H1 (cell line): Measurements from ENCODE around the gene RAB44. TPM values are rescaled to one million over a fixed set of nuclear protein-coding genes. Genes with fewer than 3 reads are reported as not detected.

ENCODE experiments used
- CTCF ChIA-PET: fragments of 300-600 bp; sonication (Branson Sonifier 250); formaldehyde crosslinking; loops from one replicate; lab custom pipeline; 2021; ENCODE audit not compliant: partially characterized antibody; lab: Charles Lee
- POLR2A ChIA-PET: fragments of 300-600 bp; sonication (Branson Sonifier 250); formaldehyde crosslinking; loops from one replicate; lab custom pipeline; 2021; ENCODE audit warnings: inconsistent platforms; ENCODE audit not compliant: partially characterized antibody; lab: Charles Lee
- DNase-seq, 2 experiments: peaks; one replicate each; pipeline versions ENCODE4 v3.0.0 to v3.0.0-alpha.2; 2010 to 2022; ENCODE audit warnings: low spot score in 2 of 2, low read depth in 1 of 2, mixed read lengths in 1 of 2
- FAIRE-seq: peaks from 2 replicates; lab custom pipeline; 2011; peaks lifted over from hg19 to GRCh38; lab: Jason Lieb, UNC
- H2AFZ ChIP-seq: 2 replicates; pipeline ENCODE4 v1.8.1; 2012; ENCODE audit warnings: low read length, inconsistent platforms
- H2AK5ac ChIP-seq: 2 replicates; pipeline ENCODE4 v1.6.1; 2013; ENCODE audit warnings: low read depth, low read length
- H2BK120ac ChIP-seq: replicated peaks from 2 replicates; pipeline ENCODE3; 2013; ENCODE audit warnings: low read depth, low read length, inconsistent platforms
- H2BK12ac ChIP-seq: 2 replicates; pipeline ENCODE4 v1.6.1; 2013; ENCODE audit warnings: low read depth, low read length
- H2BK15ac ChIP-seq: 2 replicates; pipeline ENCODE4 v1.6.1; 2013; ENCODE audit warnings: low read length
- H2BK20ac ChIP-seq: 2 replicates; pipeline ENCODE4 v1.6.1; 2013; ENCODE audit warnings: low read length
- H2BK5ac ChIP-seq: 2 replicates; pipeline ENCODE4 v1.6.1; 2013; ENCODE audit warnings: low read depth, low read length
- H3K14ac ChIP-seq: 2 replicates; pipeline ENCODE4 v1.6.1; 2013; ENCODE audit warnings: inconsistent platforms; ENCODE audit not compliant: insufficient read length
- H3K18ac ChIP-seq: 2 replicates; pipeline ENCODE4 v1.6.1; 2013; ENCODE audit warnings: low read length; ENCODE audit errors: extremely low read depth
- H3K23ac ChIP-seq: 2 replicates; pipeline ENCODE4 v1.6.1; 2013; ENCODE audit warnings: inconsistent platforms; ENCODE audit not compliant: insufficient read length
- H3K23me2 ChIP-seq: 2 replicates; pipeline ENCODE4 v1.6.1; 2013; ENCODE audit warnings: low read depth, low read length
- H3K27ac ChIP-seq: 2 replicates; pipeline ENCODE4 v1.6.1; 2011; ENCODE audit warnings: low read depth, low read length, inconsistent platforms
- H3K27me3 ChIP-seq, 4 experiments: replicated peaks in 1 of 4; 1 replicate in 1 of 4; 2 replicates in 3 of 4; pipeline versions ENCODE4 v1.6.1 to v1.8.1; 2011 to 2013; ENCODE audit warnings: low read length in 3 of 4, mild to moderate bottlenecking in 3 of 4, inconsistent platforms in 2 of 4, mixed read lengths in 2 of 4, moderate library complexity in 1 of 4; ENCODE audit not compliant: control insufficient read depth in 3 of 4, insufficient read depth in 3 of 4; ENCODE audit errors: extremely low read depth in 1 of 4
- H3K36me3 ChIP-seq, 4 experiments: 2 replicates each; pipeline versions ENCODE4 v1.6.1 to v1.8.1; 2011 to 2013; ENCODE audit warnings: mild to moderate bottlenecking in 4 of 4, low read length in 3 of 4, moderate library complexity in 2 of 4, control low read depth in 1 of 4, inconsistent platforms in 1 of 4; ENCODE audit not compliant: insufficient read depth in 4 of 4, control insufficient read depth in 2 of 4
- H3K4ac ChIP-seq: replicated peaks from 2 replicates; pipeline ENCODE3; 2013; ENCODE audit warnings: low read length, low read depth, mixed read lengths, inconsistent platforms; ENCODE audit not compliant: insufficient read length
- H3K4me1 ChIP-seq, 4 experiments: replicated peaks in 1 of 4; 1 replicate in 1 of 4; 2 replicates in 3 of 4; pipeline versions ENCODE4 v1.6.1 to v1.8.1; 2011 to 2013; ENCODE audit warnings: low read length in 3 of 4, inconsistent platforms in 2 of 4, mixed read lengths in 1 of 4; ENCODE audit not compliant: insufficient read depth in 4 of 4, control insufficient read depth in 3 of 4
- H3K4me2 ChIP-seq, 2 experiments: 2 replicates each; pipeline versions ENCODE4 v1.6.1 to v1.8.1; 2011 to 2013; ENCODE audit warnings: low read depth in 2 of 2, low read length in 2 of 2, control low read depth in 1 of 2, inconsistent platforms in 1 of 2, mild to moderate bottlenecking in 1 of 2; ENCODE audit not compliant: insufficient read depth in 1 of 2
- H3K4me3 ChIP-seq, 4 experiments: fragments of 200-600, 300-600 bp in 1 of 4; sonication (generic), shearing (Covaris generic), sonication (Bioruptor Twin) in 1 of 4; 2 replicates each; pipeline versions ENCODE4 v1.5.1 to v1.8.1; 2011 to 2016; ENCODE audit warnings: low read length in 4 of 4, low read depth in 3 of 4, control low read depth in 2 of 4, inconsistent platforms in 2 of 4, mild to moderate bottlenecking in 2 of 4, mixed read lengths in 1 of 4, moderate library complexity in 1 of 4; ENCODE audit not compliant: insufficient read depth in 2 of 4; ENCODE audit errors: extremely low read depth in 1 of 4
- H3K56ac ChIP-seq: replicated peaks from 2 replicates; pipeline ENCODE3; 2013; ENCODE audit warnings: low read depth, mild to moderate bottlenecking, mixed read lengths, low read length, inconsistent platforms; ENCODE audit not compliant: insufficient read length
- H3K79me1 ChIP-seq: 2 replicates; pipeline ENCODE4 v1.6.1; 2013; ENCODE audit warnings: low read depth, low read length, control low read depth
- H3K79me2 ChIP-seq, 2 experiments: 2 replicates each; pipeline versions ENCODE4 v1.6.1 to v1.8.1; 2012 to 2013; ENCODE audit warnings: low read length in 2 of 2, mild to moderate bottlenecking in 2 of 2, inconsistent platforms in 1 of 2; ENCODE audit not compliant: insufficient read depth in 2 of 2, control insufficient read depth in 1 of 2
- H3K9ac ChIP-seq, 4 experiments: replicated peaks in 1 of 4; 1 replicate in 1 of 4; 2 replicates in 3 of 4; pipeline versions ENCODE4 v1.6.1 to v1.8.1; 2011 to 2013; ENCODE audit warnings: low read depth in 3 of 4, low read length in 3 of 4, control low read depth in 2 of 4, mild to moderate bottlenecking in 2 of 4, moderate library complexity in 2 of 4, inconsistent platforms in 1 of 4; ENCODE audit errors: extremely low read depth in 1 of 4
- H3K9me3 ChIP-seq, 2 experiments: 2 replicates each; pipeline versions ENCODE4 v1.6.1 to v1.8.1; 2012 to 2013; ENCODE audit warnings: mild to moderate bottlenecking in 2 of 2, moderate library complexity in 2 of 2, control low read depth in 1 of 2, inconsistent platforms in 1 of 2, low read depth in 1 of 2, low read length in 1 of 2, mixed read lengths in 1 of 2; ENCODE audit not compliant: insufficient read depth in 2 of 2
- H4K20me1 ChIP-seq, 2 experiments: replicated peaks in 1 of 2; 2 replicates each; pipeline versions ENCODE3 to v1.8.1; 2011 to 2013; ENCODE audit warnings: inconsistent platforms in 2 of 2, low read length in 2 of 2, mild to moderate bottlenecking in 1 of 2; ENCODE audit not compliant: insufficient read depth in 2 of 2, control insufficient read depth in 1 of 2
- H4K5ac ChIP-seq: 2 replicates; pipeline ENCODE4 v1.6.1; 2013; ENCODE audit warnings: low read length, low read depth, mixed read lengths, inconsistent platforms; ENCODE audit not compliant: insufficient read length
- H4K8ac ChIP-seq: 2 replicates; pipeline ENCODE4 v1.8.0; 2013; ENCODE audit warnings: mild to moderate bottlenecking, moderate library complexity, low read length, inconsistent platforms; ENCODE audit not compliant: insufficient read depth; ENCODE audit errors: extremely low read depth
- H4K91ac ChIP-seq: replicated peaks from 2 replicates; pipeline ENCODE3; 2013; ENCODE audit warnings: low read length, mixed read lengths, inconsistent platforms; ENCODE audit not compliant: insufficient read length
- ASH2L ChIP-seq: fragments of 200-600, 300-600 bp; sonication (generic); IDR thresholded peaks from one replicate; pipeline ENCODE4 v1.7.1; 2017; ENCODE audit warnings: low read length
- BACH1 ChIP-seq: IDR thresholded peaks from 2 replicates; pipeline ENCODE4 v1.6.1; 2012; ENCODE audit warnings: low read length, improper control_type of control experiment
- FOSL1 ChIP-seq: IDR thresholded peaks from 2 replicates; pipeline ENCODE4 v1.6.1; 2011; ENCODE audit warnings: mild to moderate bottlenecking, low read depth, low read length, moderate library complexity; ENCODE audit not compliant: insufficient read depth
- HDAC2 ChIP-seq, 2 experiments: fragments of 300-600 bp in 1 of 2; sonication (generic) in 1 of 2; IDR thresholded peaks; 2 replicates each; pipeline ENCODE4 v1.6.1; 2011 to 2012; ENCODE audit warnings: low read depth in 2 of 2, low read length in 2 of 2, mild to moderate bottlenecking in 2 of 2, moderate library complexity in 2 of 2, borderline replicate concordance in 1 of 2, inconsistent platforms in 1 of 2
- KDM4A ChIP-seq: IDR thresholded peaks from one replicate; pipeline ENCODE4 v1.7.1; 2012; ENCODE audit warnings: low read depth, mild to moderate bottlenecking, moderate library complexity, low read length, inconsistent platforms; ENCODE audit not compliant: severe bottlenecking
- MAFK ChIP-seq: IDR thresholded peaks from 2 replicates; pipeline ENCODE4 v1.6.1; 2012; ENCODE audit warnings: low read depth, mild to moderate bottlenecking, improper control_type of control experiment, low read length
- NRF1 ChIP-seq: IDR thresholded peaks from 2 replicates; pipeline ENCODE4 v1.6.1; 2011; ENCODE audit warnings: mild to moderate bottlenecking, low read depth, low read length, improper control_type of control experiment
- RAD21 ChIP-seq, 2 experiments: IDR thresholded peaks in 1 of 2; conservative IDR thresholded peaks in 1 of 2; 2 replicates each; pipeline ENCODE4 v1.6.1; 2011; ENCODE audit warnings: low read depth in 2 of 2, low read length in 2 of 2, improper control_type of control experiment in 1 of 2, inconsistent platforms in 1 of 2, mild to moderate bottlenecking in 1 of 2, moderate library complexity in 1 of 2
- TEAD4 ChIP-seq: IDR thresholded peaks from 2 replicates; pipeline ENCODE4 v1.6.1; 2012; ENCODE audit warnings: low read depth, low read length, inconsistent platforms, mixed read lengths
- WGBS, 2 experiments: shearing (Covaris generic) in 1 of 2; methylation state at CpG; one replicate each; pipeline versions ENCODE4 v1.1.6 to v1.1.7; 2013 to 2015; ENCODE audit warnings: low lambda C conversion rate in 2 of 2, mixed read lengths in 2 of 2, inconsistent platforms in 1 of 2, low coverage in 1 of 2, missing lambda C conversion rate in 1 of 2; ENCODE audit not compliant: insufficient replicate concordance in 2 of 2, insufficient coverage in 1 of 2, insufficient read length in 1 of 2; ENCODE audit errors: extremely low coverage in 1 of 2, missing lambda C conversion rate in 1 of 2; 5-methylcytosine and 5-hydroxymethylcytosine counted together
- polyA plus RNA-seq, 7 experiments: library from polyadenylated mRNA; depleted of rRNA in 3 of 7; stranded (reverse) in 5 of 7; unstranded in 2 of 7; fragments of >200 nt in 5 of 7; fragments of 200-250 nt in 2 of 7; gene quantifications; 1 replicate in 5 of 7; 2 replicates in 1 of 7; 4 replicates in 1 of 7; pipeline versions ENCODE4 v1.2.1 to v1.2.3, GENCODE V29; 2011 to 2013; ENCODE audit warnings: missing spikeins in 2 of 7, mixed read lengths in 2 of 7
- total RNA-seq: library from RNA; stranded (reverse); fragmentation: NEBNext Ultra II Directional; extraction: Animal tissue kit (Norgen Biotek cat#: 25700); gene quantifications from 2 replicates; pipeline ENCODE4 v1.2.1, GENCODE V29; 2021
- TF ChIP-seq, protein P1 (sequence below), 3 experiments: IDR thresholded peaks; 1 replicate in 2 of 3; 2 replicates in 1 of 3; pipeline versions ENCODE4 v1.5.1 to v1.6.1; 2011; ENCODE audit warnings: low read length in 3 of 3, mild to moderate bottlenecking in 3 of 3, inconsistent platforms in 2 of 3, low read depth in 1 of 3, moderate library complexity in 1 of 3; ENCODE audit not compliant: insufficient read depth in 1 of 3; ENCODE audit errors: control extremely low read depth in 1 of 3

The RAB44 gene
- total and polyA plus RNA-seq, 2 of the 8 experiments (the other 6 are each of a cell fraction or from before 2014, with no cell fraction given) = 0.02 TPM; not detected in 1

DNA sequence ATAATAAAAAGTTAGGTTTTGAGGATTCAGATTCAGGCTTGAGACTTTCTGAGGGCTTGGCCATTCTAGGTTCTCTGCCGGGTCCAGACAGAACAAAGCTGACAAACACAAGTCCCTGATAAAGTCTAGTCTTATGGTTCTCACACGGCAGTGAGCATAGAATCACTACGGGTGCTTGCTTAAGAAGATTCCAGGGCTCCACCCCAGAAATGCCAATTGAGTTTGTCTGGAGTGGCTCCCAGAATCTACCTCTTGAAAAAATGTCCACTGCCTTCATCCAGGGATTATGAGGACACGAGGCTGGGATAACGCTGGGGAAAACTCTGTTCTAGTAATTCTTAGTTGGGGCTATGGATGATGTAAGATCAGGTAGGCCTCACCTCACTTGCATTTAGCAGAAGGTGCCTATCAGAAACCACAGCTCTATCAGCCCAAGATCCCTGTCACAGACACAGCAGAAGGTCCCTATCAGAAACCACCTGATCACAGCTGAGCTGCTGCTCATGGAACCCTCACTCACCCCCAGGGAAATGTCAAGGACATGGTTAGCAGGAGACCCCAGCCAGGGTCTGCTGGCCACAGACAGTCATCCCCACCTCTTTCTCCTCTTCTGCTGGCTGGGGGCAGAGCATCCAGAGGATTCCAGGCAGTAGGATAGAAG is 52.3 kb downstream of the RAB44 start:
- H3K79me1 ChIP-seq = no peaks in the 10 kb centered on the region
- no peak overlapping the region for H2AK5ac ChIP-seq
- 0 out of 4 replicates have a peak, but pooled peaks cover 0 to 3% of the 10 kb centered on the region in 2 experiments for H3K9me3 ChIP-seq
- FAIRE-seq (no peak), DNase-seq (no peak)
- no peak overlapping the region for H3K4ac ChIP-seq
- POLR2A ChIA-PET = no interaction called here
- no peak overlapping the region for H4K5ac ChIP-seq
- no peak overlapping the region for H2BK20ac ChIP-seq
- H2AFZ ChIP-seq = no peak overlapping the region
- H3K14ac ChIP-seq = no peak overlapping the region
- no peak overlapping the region for H4K91ac ChIP-seq
- no peak overlapping the region for H3K9ac ChIP-seq
- no peak overlapping the region for H2BK15ac ChIP-seq
- CTCF ChIA-PET = interaction anchor here (1.0 to 6.9 kb wide), 4 partner anchors 15 to 135 kb away, joined by 3 to 51 read pairs (median 4); no protein-coding TSS in a partner anchor
- no peaks in the 10 kb centered on the region for H3K23me2 ChIP-seq
- no peak overlapping the region for H3K4me2 ChIP-seq
- H2BK5ac ChIP-seq = no peak overlapping the region
- H3K27ac ChIP-seq = no peak overlapping the region
- no peak overlapping the region for H4K8ac ChIP-seq
- H3K56ac ChIP-seq = no peak overlapping the region
- no peaks in the 10 kb centered on the region for H3K36me3 ChIP-seq
- no peak overlapping the region for H2BK12ac ChIP-seq
- no peaks in the 10 kb centered on the region for H4K20me1 ChIP-seq
- 92% methylated on average over 5 of the region's 5 CpGs; no CpG with 5 or more reads in 1 of the 2 experiments for WGBS, 2 experiments
- peaks cover 0 to 2% (median 0%) of the 10 kb centered on the region in 4 experiments; a peak in 2 of 7 replicates for H3K4me1 ChIP-seq
- no peak overlapping the region for H3K18ac ChIP-seq
- H3K27me3 ChIP-seq = no peaks in the 10 kb centered on the region; a peak in 1 of 7 replicates
- H3K79me2 ChIP-seq = no peaks in the 10 kb centered on the region
- H3K4me3 ChIP-seq = no peak overlapping the region
- no peak overlapping the region for H3K23ac ChIP-seq
- H2BK120ac ChIP-seq = no peak overlapping the region
- TF ChIP-seq, protein P1, sequence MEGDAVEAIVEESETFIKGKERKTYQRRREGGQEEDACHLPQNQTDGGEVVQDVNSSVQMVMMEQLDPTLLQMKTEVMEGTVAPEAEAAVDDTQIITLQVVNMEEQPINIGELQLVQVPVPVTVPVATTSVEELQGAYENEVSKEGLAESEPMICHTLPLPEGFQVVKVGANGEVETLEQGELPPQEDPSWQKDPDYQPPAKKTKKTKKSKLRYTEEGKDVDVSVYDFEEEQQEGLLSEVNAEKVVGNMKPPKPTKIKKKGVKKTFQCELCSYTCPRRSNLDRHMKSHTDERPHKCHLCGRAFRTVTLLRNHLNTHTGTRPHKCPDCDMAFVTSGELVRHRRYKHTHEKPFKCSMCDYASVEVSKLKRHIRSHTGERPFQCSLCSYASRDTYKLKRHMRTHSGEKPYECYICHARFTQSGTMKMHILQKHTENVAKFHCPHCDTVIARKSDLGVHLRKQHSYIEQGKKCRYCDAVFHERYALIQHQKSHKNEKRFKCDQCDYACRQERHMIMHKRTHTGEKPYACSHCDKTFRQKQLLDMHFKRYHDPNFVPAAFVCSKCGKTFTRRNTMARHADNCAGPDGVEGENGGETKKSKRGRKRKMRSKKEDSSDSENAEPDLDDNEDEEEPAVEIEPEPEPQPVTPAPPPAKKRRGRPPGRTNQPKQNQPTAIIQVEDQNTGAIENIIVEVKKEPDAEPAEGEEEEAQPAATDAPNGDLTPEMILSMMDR (IDR thresholded peaks at IDR 0.05; ENCODE audit: control extremely low read depth in 1 of 3, insufficient read depth in 1 of 3, low read depth in 1 of 3, low read length in 3 of 3) = no peak
- TF ChIP-seq MAFK = no peak
- TF ChIP-seq FOSL1 = no peak
- no peak for TF ChIP-seq ASH2L
- no peak for TF ChIP-seq HDAC2 (IDR thresholded peaks at IDR 0.05; ENCODE audit: borderline replicate concordance in 1 of 2, low read depth in 2 of 2, low read length in 2 of 2)
- no peak for TF ChIP-seq NRF1
- TF ChIP-seq BACH1 = no peak
- TF ChIP-seq KDM4A = no peak
- no peak for TF ChIP-seq RAD21 (IDR thresholded peaks at IDR 0.05 in 1 of 2, conservative IDR thresholded peaks at IDR 0.05 in 1 of 2; ENCODE audit: low read depth in 2 of 2, low read length in 2 of 2)
- no peak for TF ChIP-seq TEAD4
